Gastroesophageal sphincter (tissue), 4 donors: ENCODE measurements around the gene PIGU. TPM values are rescaled to one million over a fixed set of nuclear protein-coding genes. Genes with fewer than 3 reads are reported as not detected.

ENCODE experiments used
- ATAC-seq: fragments of 150-250 bp; one replicate; pipeline ENCODE4 v1.9.1; 2016; ENCODE audit warnings: mild to moderate bottlenecking, moderate library complexity
- H3K27ac ChIP-seq, 4 donors: fragments of 200-600 bp; sonication (generic) in 3 of 4; 1 replicate in 3 of 4; 2 replicates in 1 of 4; pipeline ENCODE4 v1.5.1; 2016 to 2019
- H3K27me3 ChIP-seq: fragments of 200-600 bp; sonication (generic); one replicate; pipeline ENCODE4 v1.5.1; 2019
- H3K36me3 ChIP-seq, 2 donors: fragments of 200-600 bp; sonication (generic); one replicate each; pipeline ENCODE4 v1.5.1; 2019; ENCODE audit warnings: control low read depth in 1 of 2
- H3K4me1 ChIP-seq, 3 donors: fragments of 200-600 bp; sonication (generic); 1 replicate in 2 of 3; 2 replicates in 1 of 3; pipeline ENCODE4 v1.5.1; 2016 to 2019; ENCODE audit warnings: control low read depth in 2 of 3
- H3K4me3 ChIP-seq, 2 donors: fragments of 200-600 bp; sonication (generic); one replicate each; pipeline ENCODE4 v1.5.1; 2019; ENCODE audit warnings: mild to moderate bottlenecking in 1 of 2, moderate library complexity in 1 of 2
- H3K9me3 ChIP-seq, 3 donors: fragments of 200-600 bp; sonication (generic); one replicate each; pipeline ENCODE4 v1.5.1; 2017 to 2019; ENCODE audit warnings: control low read depth in 2 of 3
- CTCF ChIP-seq, 4 experiments: fragments of 200-600 bp in 2 of 4; fragments of 450-650 bp in 2 of 4; sonication (generic) in 1 of 4; IDR thresholded peaks; one replicate each; pipeline ENCODE4 v1.5.1; 2017 to 2019; ENCODE audit warnings: antibody characterized with exemption in 4 of 4, mild to moderate bottlenecking in 2 of 4, moderate library complexity in 2 of 4
- EP300 ChIP-seq: sonication (generic); formaldehyde crosslinking; IDR thresholded peaks from one replicate; pipeline ENCODE4 v1.6.1; 2017; ENCODE audit warnings: antibody characterized with exemption, mild to moderate bottlenecking
- POLR2A ChIP-seq, 2 donors: fragments of 450-650 bp; IDR thresholded peaks; one replicate each; pipeline ENCODE4 v1.6.1; 2017; ENCODE audit warnings: antibody characterized with exemption in 2 of 2, mild to moderate bottlenecking in 2 of 2, moderate library complexity in 1 of 2
- POLR2AphosphoS5 ChIP-seq: sonication (generic); formaldehyde crosslinking; IDR thresholded peaks from one replicate; pipeline ENCODE4 v1.6.1; 2017; ENCODE audit warnings: antibody characterized with exemption
- WGBS, 2 donors: methylation state at CpG; one replicate each; pipeline ENCODE4 v1.1.5; 2018; ENCODE audit warnings: low coverage in 1 of 2; 5-methylcytosine and 5-hydroxymethylcytosine counted together
- total RNA-seq, 4 donors: library from RNA; depleted of rRNA; stranded (reverse); fragments of >200 nt; gene quantifications; one replicate each; pipeline ENCODE4 v1.1.0, GENCODE V29; 2016

Gene PIGU
- total RNA-seq, 4 donors from 2014 or later = 5.4 to 11.8 (median 10.8) TPM

GRCh38 chr20:34561661-34562060 is 115.2 kb downstream of the PIGU start:
- Histone ChIP-seq H3K27ac (peak overlapping the region in 3 of 4 donors; percentile 24 to 99 (median 35)), H3K4me1 (peaks cover 0 to 29% (median 0%) of the 10 kb centered on the region in 3 donors), H3K36me3 (peaks cover 0 to 12% of the 10 kb centered on the region in 2 donors), H3K9me3 (no peaks in the 10 kb centered on the region), H3K27me3 (no peaks in the 10 kb centered on the region), H3K4me3 (no peak overlapping the region)
- 56 to 64% methylated on average over 7 to 8 of the region's 10 CpGs for WGBS, 2 donors
- TF ChIP-seq POLR2A (IDR thresholded peaks at IDR 0.05) = no peak
- TF ChIP-seq EP300 = no peak
- no peak for TF ChIP-seq POLR2AphosphoS5
- TF ChIP-seq CTCF (IDR thresholded peaks at IDR 0.05) = no peak
- no peak for ATAC-seq

GRCh38 chr20:34560614-34561013 is 116.3 kb downstream of the PIGU start:
- Histone ChIP-seq H3K27me3 (no peaks in the 10 kb centered on the region), H3K36me3 (peaks cover 0 to 8% of the 10 kb centered on the region in 2 donors), H3K4me3 (no peak overlapping the region), H3K27ac (peak overlapping the region in 3 of 4 donors; percentile 99 to 100 (median 99)), H3K4me1 (peaks cover 0 to 29% (median 0%) of the 10 kb centered on the region in 3 donors), H3K9me3 (no peaks in the 10 kb centered on the region)
- 90% methylated on average over 2 of the region's 7 CpGs; no CpG with 5 or more reads in 1 of the 2 donors for WGBS, 2 donors
- ATAC-seq = no peak
- TF ChIP-seq EP300 = no peak

- peak overlapping the region in 3 of 4 donors; percentile 99 to 100 (median 99) for H3K27ac ChIP-seq
- TF ChIP-seq EP300 (no peak), POLR2AphosphoS5 (no peak), POLR2A (IDR thresholded peaks at IDR 0.05) (no peak), CTCF (IDR thresholded peaks at IDR 0.05) (no peak)
- no peak for ATAC-seq
- H3K36me3 ChIP-seq = peaks cover 0 to 8% of the 10 kb centered on the region in 2 donors
- no peaks in the 10 kb centered on the region for H3K9me3 ChIP-seq
- H3K27me3 ChIP-seq = no peaks in the 10 kb centered on the region
- H3K4me3 ChIP-seq = peak overlapping the region in 1 of 2 donors; percentile 97
- H3K4me1 ChIP-seq = peaks cover 0 to 29% (median 0%) of the 10 kb centered on the region in 3 donors
- 63% methylated on average over 2 of the region's 12 CpGs; no CpG with 5 or more reads in 1 of the 2 donors for WGBS, 2 donors
Measured at GRCh38 chr20:34560141-34560523, 116.8 kb downstream of the PIGU start.

- TF ChIP-seq EP300 (no peak), CTCF (IDR thresholded peaks at IDR 0.05) (peak in 1 of 4 experiments; percentile 6)
- Histone ChIP-seq H3K36me3 (peaks cover 0 to 2% of the 10 kb centered on the region in 2 donors), H3K4me1 (peaks cover 0 to 29% (median 0%) of the 10 kb centered on the region in 3 donors), H3K9me3 (no peaks in the 10 kb centered on the region), H3K27me3 (no peaks in the 10 kb centered on the region), H3K4me3 (peak overlapping the region; percentile 82 to 97), H3K27ac (peak overlapping the region; percentile 96 to 100 (median 99))
- ATAC-seq = no peak
- no CpG with 5 or more reads among the region's 43 CpGs for WGBS, 2 donors
Measured at GRCh38 chr20:34559311-34560140, 117.4 kb downstream of the PIGU start.

- no peaks in the 10 kb centered on the region for H3K27me3 ChIP-seq
- peak within 1 kb of the TSS; percentile 82 to 97 for H3K4me3 ChIP-seq
- H3K27ac ChIP-seq = peak within 1 kb of the TSS; percentile 96 to 100 (median 99)
- TF ChIP-seq EP300 (no peak), POLR2A (IDR thresholded peaks at IDR 0.05) (peak; percentile 78 to 84), POLR2AphosphoS5 (peak; percentile 75), CTCF (IDR thresholded peaks at IDR 0.05) (peak in 1 of 4 experiments; percentile 6)
- H3K9me3 ChIP-seq = no peaks in the 10 kb centered on the region
- WGBS, 2 donors = 0% methylated on average over 16 of the region's 103 CpGs; no CpG with 5 or more reads in 1 of the 2 donors
- peak; percentile 97 for ATAC-seq
- H3K4me1 ChIP-seq = peaks cover 0 to 35% (median 0%) of the 10 kb centered on the region in 3 donors
- no peaks in the 10 kb centered on the region for H3K36me3 ChIP-seq
Measured at GRCh38 chr20:34558320-34559218, 118.3 kb downstream of the PIGU start, which contains the start of gene MAP1LC3A. TSS of gene MAP1LC3A (plus strand) at chr20:34558718. CDS start at chr20:34558869, 151 bp downstream.
